Gastroesophageal sphincter (tissue), 3 donors: Measurements from ENCODE around the gene MAP1S.

ENCODE experiments used
- CTCF ChIP-seq, 4 experiments: fragments of 200-600 bp in 2 of 4; fragments of 450-650 bp in 2 of 4; sonication (generic) in 1 of 4; IDR thresholded peaks; one replicate each; pipeline ENCODE4 v1.5.1; 2017 to 2019; ENCODE audit warnings: antibody characterized with exemption in 4 of 4, mild to moderate bottlenecking in 2 of 4, moderate library complexity in 2 of 4
- EP300 ChIP-seq: sonication (generic); formaldehyde crosslinking; IDR thresholded peaks from one replicate; pipeline ENCODE4 v1.6.1; 2017; ENCODE audit warnings: antibody characterized with exemption, mild to moderate bottlenecking
- POLR2A ChIP-seq, 2 donors: fragments of 450-650 bp; IDR thresholded peaks; one replicate each; pipeline ENCODE4 v1.6.1; 2017; ENCODE audit warnings: antibody characterized with exemption in 2 of 2, mild to moderate bottlenecking in 2 of 2, moderate library complexity in 1 of 2

DNA sequence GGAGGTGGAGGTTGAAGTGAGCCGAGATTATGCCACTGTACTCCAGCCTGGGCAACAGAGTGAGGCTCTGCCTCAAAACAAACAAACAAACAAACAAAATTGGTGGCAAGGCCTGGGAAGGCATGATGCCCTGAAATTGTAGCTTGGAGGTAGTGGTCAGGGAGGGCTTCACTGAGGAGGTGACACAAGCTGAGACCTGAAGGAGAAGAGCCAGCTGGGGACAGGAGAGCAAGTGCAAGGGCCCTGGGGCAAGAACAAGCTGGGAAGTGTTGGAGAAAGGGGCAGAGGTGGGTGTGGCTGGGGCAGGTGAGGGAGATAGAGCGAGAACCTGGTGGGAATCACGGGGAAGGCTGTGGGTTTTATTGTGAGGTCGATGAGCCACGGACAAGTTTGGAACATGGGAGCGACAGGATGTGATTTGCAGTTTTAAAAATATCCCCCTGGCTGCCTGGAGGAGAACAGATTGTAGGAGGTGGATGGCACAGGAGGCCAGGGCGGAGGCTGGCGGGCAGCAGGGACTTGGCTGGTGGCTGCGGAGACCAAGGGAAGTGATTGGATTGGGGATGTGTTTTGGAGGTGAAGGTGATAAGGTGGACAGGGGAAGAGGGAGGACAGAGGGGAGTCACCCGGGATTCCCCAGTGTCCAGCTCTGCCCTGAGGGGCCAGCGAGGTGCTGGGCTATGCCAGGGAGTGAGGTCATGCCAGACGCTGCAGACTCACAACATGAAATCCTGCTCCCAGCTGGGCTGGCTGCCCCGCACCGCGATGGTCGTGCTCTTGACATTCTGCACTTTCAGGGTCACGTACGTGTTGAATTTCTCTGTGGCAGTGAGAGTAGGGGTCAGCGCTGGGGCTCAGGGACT is 45.1 kb upstream of the MAP1S start:
- TF ChIP-seq POLR2A (IDR thresholded peaks at IDR 0.05) (no peak), CTCF (IDR thresholded peaks at IDR 0.05) (no peak), EP300 (no peak)
